Inflammatory macrophage treated with lipopolysaccharide for 4 hours (primary cell): Measurements from ENCODE around the gene GLRX5.
A peak's percentile ranks its signal among the peaks of the same experiment; 100 is the strongest.

Source experiments
- DNase-seq: peaks from one replicate; pipeline ENCODE4 v3.0.0-alpha.2; 2020

The GLRX5 gene

GRCh38 chr14:95518045-95518751 is 16.7 kb upstream of the GLRX5 start:
- peak; percentile 69 for DNase-seq

- DNase-seq = peak; percentile 89
Observed at GRCh38 chr14:95519699-95520098, 15.2 kb upstream of the GLRX5 start.

GRCh38 chr14:95520346-95520745 is 14.5 kb upstream of the GLRX5 start:
- peak; percentile 63 for DNase-seq

- no peak for DNase-seq
Observed at GRCh38 chr14:95521001-95521400, 13.8 kb upstream of the GLRX5 start.

- DNase-seq = peak; percentile 44
Observed at GRCh38 chr14:95522116-95522515, 12.7 kb upstream of the GLRX5 start.

GRCh38 chr14:95522556-95522955 is 12.3 kb upstream of the GLRX5 start:
- DNase-seq = peak; percentile 65

GRCh38 chr14:95523051-95523814 is 11.6 kb upstream of the GLRX5 start:
- peak; percentile 44 for DNase-seq

- no peak for DNase-seq
Observed at GRCh38 chr14:95523815-95524448, 10.9 kb upstream of the GLRX5 start.

GRCh38 chr14:95524706-95525512 is 9.9 kb upstream of the GLRX5 start:
- no peak for DNase-seq

GRCh38 chr14:95525999-95526398 is 8.9 kb upstream of the GLRX5 start:
- DNase-seq = no peak

GRCh38 chr14:95526483-95527386 is 8.1 kb upstream of the GLRX5 start:
- DNase-seq = peak; percentile 43

GRCh38 chr14:95527387-95528002 is 7.4 kb upstream of the GLRX5 start:
- peak; percentile 65 for DNase-seq

- DNase-seq = no peak
Observed at GRCh38 chr14:95529216-95529615, 5.6 kb upstream of the GLRX5 start.

- no peak for DNase-seq
Observed at GRCh38 chr14:95530473-95531276, 4.2 kb upstream of the GLRX5 start.

GRCh38 chr14:95531473-95531872 is 3.4 kb upstream of the GLRX5 start:
- DNase-seq = no peak

- no peak for DNase-seq
Observed at GRCh38 chr14:95531969-95532368, 2.9 kb upstream of the GLRX5 start.

- DNase-seq = no peak
Observed at GRCh38 chr14:95533391-95533821, 1.4 kb upstream of the GLRX5 start.

GRCh38 chr14:95533822-95534221 is 1.0 kb upstream of the GLRX5 start:
- no peak for DNase-seq

GRCh38 chr14:95535226-95536021 is 574 bp downstream of the GLRX5 start:
- no peak for DNase-seq
